Stimulated activated CD4-positive, alpha-beta T cell treated with anti-CD3 and anti-CD28 coated beads, Interleukin-2, amount 100 ng/mL, for 24 hours (primary cell): ENCODE data around the gene SLC17A9.

ENCODE experiments used
- DNase-seq, 2 donors: peaks; one replicate each; pipeline ENCODE4 v3.0.0-alpha.2; 2020

Gene SLC17A9

GRCh38 chr20:62985444-62985778, 32.9 kb downstream of the SLC17A9 start:
- DNase-seq, result no peak

DNA sequence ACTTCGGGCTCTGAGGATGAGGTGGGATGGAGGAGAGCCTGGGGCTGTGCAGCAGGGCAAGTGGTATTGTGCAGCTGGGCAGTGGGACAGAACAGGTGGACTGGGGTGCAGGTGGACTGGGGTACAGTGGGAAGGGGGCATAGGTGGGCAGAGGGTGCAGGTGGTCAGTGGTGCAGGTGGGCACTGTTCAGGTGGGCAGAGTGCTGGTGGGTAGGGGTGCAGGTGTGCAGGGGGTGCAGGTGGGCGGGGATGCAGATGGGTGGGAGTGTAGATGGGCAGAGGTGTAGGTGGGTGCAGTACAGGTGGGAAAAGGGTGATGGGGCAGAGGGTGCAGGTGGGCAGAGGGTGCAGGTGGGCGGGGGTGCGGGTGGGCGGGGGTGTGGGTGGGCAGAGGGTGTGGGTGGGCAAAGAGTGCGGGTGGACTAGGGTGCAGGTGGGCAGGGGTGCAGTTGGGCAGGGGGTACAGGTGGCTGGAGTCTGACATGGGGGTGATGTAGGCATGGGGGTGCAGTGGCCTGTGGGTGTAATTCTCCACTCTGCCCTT, 33.8 kb downstream of the SLC17A9 start:
- no peak for DNase-seq

DNA sequence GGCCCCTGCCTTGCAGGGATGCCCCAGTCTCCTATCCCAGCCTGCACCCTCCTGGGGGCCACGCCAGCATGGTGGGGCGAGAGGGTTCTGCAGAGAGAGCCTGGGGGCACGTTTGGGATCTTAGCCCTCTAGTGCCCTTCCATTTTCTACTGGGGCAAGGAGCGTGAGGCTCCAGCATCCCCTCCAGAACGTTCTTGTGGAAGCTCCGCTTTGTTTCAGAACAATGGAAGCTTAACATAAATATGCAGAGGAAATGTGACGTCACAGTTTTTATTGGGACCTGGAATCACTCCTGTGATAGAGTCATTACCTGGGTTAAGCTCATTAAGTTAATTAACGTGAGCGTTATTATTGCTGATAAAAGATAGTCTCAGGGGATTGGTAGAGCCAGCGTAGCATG, 34.6 kb downstream of the SLC17A9 start:
- no peak for DNase-seq

GRCh38 chr20:62989201-62989601, 36.7 kb downstream of the SLC17A9 start:
- no peak for DNase-seq

GRCh38 chr20:62990306-62990825, 37.9 kb downstream of the SLC17A9 start:
- DNase-seq, result no peak

GRCh38 chr20:62991196-62991807, 38.8 kb downstream of the SLC17A9 start:
- no peak for DNase-seq

DNA sequence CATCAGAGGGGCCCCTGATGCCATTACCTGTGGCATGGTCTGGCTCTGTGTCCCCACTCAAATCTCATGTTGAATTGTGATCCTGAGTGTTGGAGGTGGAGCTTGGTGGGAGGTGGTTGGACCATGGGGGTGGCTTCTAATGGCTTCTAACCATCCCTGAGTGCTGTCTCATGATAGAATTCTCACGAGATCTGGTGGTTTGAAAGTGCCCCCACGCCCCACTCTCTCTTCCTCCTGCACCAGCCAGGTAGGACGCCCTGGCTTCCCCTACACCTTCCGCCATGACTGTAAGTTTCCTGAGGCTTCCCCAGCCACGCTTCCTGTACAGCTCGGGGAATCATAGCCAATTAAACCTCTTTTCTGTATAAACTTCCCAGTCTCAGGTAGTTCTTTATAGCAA, 39.4 kb downstream of the SLC17A9 start:
- DNase-seq, result no peak

DNA sequence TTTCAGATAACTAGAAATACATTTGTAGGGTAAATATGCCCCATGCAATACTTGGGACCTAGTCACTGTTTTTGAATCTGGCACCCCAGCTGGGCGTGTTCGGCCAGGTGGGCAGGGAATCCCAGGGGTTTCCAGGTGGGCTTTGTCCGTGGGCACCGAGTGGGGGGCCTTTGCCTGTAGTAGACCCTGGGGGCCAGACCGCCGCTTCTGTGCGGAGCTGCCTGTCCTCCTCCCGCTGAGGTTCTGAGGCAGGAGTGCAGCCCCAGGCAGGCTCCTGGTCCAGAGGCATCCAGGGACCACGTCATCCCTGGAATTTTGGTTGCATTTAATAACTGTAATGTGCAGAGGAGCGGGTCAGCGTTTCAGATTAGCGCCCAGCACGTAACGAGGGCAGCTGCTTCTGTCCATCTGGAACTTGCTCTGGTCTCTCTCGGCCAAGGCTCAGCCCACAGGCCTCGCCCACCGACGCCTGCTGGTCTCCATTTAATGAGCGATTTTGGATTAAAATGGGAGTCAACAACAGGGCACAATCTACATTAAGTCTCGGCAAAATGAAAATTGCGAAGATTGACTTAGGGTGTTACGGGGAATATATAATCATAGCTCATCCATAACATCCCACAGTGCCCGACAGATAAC, 41.5 kb downstream of the SLC17A9 start:
- DNase-seq, result no peak

DNA sequence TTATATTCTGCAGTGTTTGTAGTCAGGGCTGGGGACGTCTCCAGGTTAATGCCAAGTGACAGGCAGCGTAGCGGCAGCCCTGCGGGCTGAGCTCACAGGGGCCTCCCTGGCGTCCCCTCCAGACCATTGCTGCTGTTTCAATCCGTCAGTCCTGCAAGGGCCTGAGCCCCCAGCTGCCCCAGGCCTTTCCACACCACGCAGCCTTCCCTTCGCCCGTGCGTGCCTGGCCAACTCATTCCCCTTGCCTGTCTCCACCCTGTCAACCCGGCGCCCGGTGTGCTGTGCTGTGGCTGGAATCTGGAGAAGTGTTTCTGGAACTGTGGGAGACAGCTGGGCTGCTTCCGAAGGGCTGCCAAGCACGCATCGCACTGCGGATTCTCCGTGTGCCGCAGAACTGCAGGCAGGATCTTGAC, 42.4 kb downstream of the SLC17A9 start:
- DNase-seq, result no peak

- no peak for DNase-seq
These were observed 43.0 kb downstream of the SLC17A9 start for GRCh38 chr20:62995481-62995880.

GRCh38 chr20:62995898-62996595, 43.5 kb downstream of the SLC17A9 start:
- DNase-seq, result no peak

DNA sequence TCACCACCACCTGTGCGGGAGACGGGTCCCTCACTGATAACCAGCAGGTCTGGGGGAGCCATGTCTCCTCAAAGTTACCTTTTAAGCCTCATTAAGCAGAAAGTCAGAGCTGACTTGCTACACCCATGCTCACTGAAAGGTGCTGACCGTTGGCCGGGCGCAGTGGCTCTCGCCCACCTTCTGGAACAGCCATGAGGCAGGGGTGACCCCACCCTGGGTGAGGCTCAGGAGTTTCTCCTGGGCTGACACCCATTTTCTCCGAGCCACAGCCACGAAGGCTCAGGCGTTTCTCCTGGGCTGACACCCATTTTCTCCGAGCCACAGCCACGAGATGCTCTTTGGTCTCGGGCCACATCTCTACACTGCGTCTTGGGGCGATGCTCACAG, 44.1 kb downstream of the SLC17A9 start:
- no peak for DNase-seq

DNA sequence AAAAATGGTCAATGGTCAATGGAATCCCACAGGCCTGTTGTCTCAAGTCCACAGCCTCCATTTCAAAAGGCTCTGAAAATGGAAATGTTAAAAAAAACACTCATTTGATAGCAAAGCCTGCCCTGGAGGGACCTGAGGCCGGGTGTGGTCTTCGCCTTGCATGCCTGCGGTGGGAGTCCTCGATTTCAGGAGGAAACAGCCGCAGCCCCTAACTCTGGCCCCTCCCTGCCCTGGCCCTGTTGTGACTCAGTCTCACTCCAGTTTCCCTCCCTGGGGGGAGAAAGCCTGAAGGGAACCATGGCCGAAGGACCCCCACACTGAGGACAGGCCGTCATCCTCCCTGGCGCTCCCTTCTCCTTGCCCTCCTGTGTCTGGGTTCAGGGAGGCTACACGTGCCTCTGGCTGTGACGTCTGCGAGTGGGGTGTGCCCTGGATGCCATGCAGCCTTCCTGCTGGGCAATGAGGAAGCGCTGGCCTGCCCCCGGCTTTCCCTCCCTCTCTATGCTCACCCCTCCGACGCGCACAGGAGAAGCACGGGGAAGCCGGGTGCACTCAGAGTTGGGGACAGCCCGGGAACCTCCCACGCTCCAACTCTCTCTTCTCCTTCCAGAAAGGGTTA, 45.0 kb downstream of the SLC17A9 start:
- DNase-seq, result no peak

DNA sequence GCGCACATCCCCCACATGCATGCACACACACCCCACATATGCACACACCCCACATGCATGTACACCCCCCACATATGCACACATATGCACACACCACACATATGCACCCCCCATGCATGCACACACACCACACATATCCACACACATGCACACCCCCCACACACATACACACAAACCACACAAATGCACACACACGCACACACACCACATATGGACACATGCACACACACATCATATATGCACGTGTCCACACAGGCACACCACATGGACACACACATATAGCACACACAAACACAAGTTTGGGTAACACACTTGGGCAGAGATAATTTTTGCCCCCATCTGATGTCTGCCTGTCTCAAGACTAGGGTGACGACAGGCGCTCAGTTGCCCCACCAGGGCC, 45.9 kb downstream of the SLC17A9 start:
- DNase-seq, result no peak

DNA sequence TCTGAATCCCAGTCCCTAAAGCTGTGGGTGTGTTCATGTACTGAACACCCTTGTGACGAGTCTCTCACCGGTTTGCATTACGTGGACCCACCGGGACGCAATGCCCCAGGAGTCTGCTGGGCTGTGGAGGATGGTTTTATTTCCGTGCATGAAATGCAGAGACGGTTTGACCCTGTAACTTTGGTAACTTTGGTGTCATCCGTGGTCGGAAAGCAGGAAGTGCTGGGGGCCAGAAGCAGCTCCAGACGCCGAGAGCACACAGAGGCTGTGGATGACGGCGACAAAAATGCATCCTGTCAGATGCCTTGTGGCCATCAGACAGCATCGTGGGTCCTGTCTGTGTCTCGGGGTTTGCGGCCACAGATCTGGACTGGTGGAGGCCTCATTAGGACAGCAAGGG, 47.1 kb downstream of the SLC17A9 start:
- DNase-seq, result no peak

GRCh38 chr20:63000036-63000435, 47.5 kb downstream of the SLC17A9 start:
- no peak for DNase-seq

GRCh38 chr20:63000958-63001357, 48.4 kb downstream of the SLC17A9 start:
- no peak for DNase-seq

DNA sequence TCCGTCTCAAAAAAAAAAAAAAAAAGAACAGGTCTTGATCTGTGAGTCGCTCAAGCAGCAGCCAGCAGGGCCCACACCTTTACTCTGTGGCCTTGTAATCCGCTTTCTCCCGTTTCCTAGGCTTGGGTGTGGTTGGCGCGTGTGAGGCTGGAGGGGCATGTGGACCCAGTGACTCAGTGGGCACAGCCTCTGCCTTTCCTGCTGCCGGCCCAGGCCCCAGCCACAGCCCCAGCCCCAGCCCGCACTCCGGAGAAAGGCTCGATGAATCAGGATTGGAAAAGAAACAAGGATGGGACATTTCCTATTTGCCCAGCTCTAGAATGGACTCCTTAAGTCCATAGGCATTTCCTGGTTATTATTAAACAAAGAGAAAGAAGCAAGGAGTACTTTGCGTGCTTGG, 50.0 kb downstream of the SLC17A9 start:
- no peak for DNase-seq

GRCh38 chr20:63003546-63003945, 51.0 kb downstream of the SLC17A9 start:
- DNase-seq, result no peak

GRCh38 chr20:63004607-63005364, 52.3 kb downstream of the SLC17A9 start:
- DNase-seq, result no peak

GRCh38 chr20:63005365-63005861, 52.9 kb downstream of the SLC17A9 start:
- no peak for DNase-seq

- DNase-seq, result no peak
These were observed 53.5 kb downstream of the SLC17A9 start for GRCh38 chr20:63005862-63006539.
